Urinary bladder (tissue), 4 donors: Measurements from ENCODE around the gene TBC1D4. TPM values are rescaled to one million over a fixed set of nuclear protein-coding genes. Genes with fewer than 3 reads are reported as not detected.

Experiments
- DNase-seq: peaks from one replicate; pipeline ENCODE4 v3.0.0-alpha.2; 2015; ENCODE audit errors: extremely low spot score
- H3K27ac ChIP-seq: one replicate; pipeline ENCODE4 v1.5.1; 2013; ENCODE audit warnings: low read depth, mild to moderate bottlenecking, moderate library complexity
- H3K36me3 ChIP-seq: one replicate; pipeline ENCODE4 v1.6.1; 2013; ENCODE audit warnings: mild to moderate bottlenecking, moderate library complexity; ENCODE audit not compliant: insufficient read depth
- H3K4me1 ChIP-seq: one replicate; pipeline ENCODE4 v1.6.1; 2013; ENCODE audit warnings: mild to moderate bottlenecking, moderate library complexity; ENCODE audit not compliant: insufficient read depth
- H3K4me3 ChIP-seq: one replicate; pipeline ENCODE4 v1.5.1; 2013; ENCODE audit warnings: low read depth, low read length
- whole genome bisulfite sequencing: extraction: QIAGEN DNeasy Blood & Tissue Kit; methylation state at CpG from one replicate; pipeline ENCODE4 v1.1.7; 2013; 5-methylcytosine and 5-hydroxymethylcytosine counted together
- polyA plus RNA-seq: library from polyadenylated mRNA; stranded (reverse); fragments of 200-250 nt; gene quantifications from one replicate; pipeline ENCODE4 v1.2.3, GENCODE V29; 2013
- total RNA-seq: library from RNA; depleted of rRNA; stranded (reverse); fragments of >200 nt; gene quantifications from one replicate; pipeline ENCODE4 v1.2.3, GENCODE V29; 2014
- donor health status: healthy with polysubstance abuse.
- donor health status: healthy.

TBC1D4 gene
- total and polyA plus RNA-seq, 2 donors, result 5.4 to 28.7 TPM

GRCh38 chr13:75236774-75237173 lies 245.2 kb downstream of the TBC1D4 start:
- WGBS, result 88% methylated on average over 3 of the region's 3 CpGs
- H3K4me1 ChIP-seq, result no peaks in the 10 kb centered on the region

More at GRCh38 chr13:75236774-75237173, 245.2 kb downstream of the TBC1D4 start:
- Histone ChIP-seq H3K4me3 (no peak overlapping the region), H3K27ac (no peak overlapping the region), H3K36me3 (no peaks in the 10 kb centered on the region)
- no peak for DNase-seq

Other genes with a start within 250 kb of the TBC1D4 start
- gene COMMD6, start 55.7 kb upstream of the TBC1D4 start, total RNA-seq, result 124 TPM
- 196 TPM for gene COMMD6, start 55.7 kb upstream of the TBC1D4 start, polyA plus RNA-seq
- 37.2 TPM for gene UCHL3, start 67.6 kb upstream of the TBC1D4 start, total RNA-seq
- gene UCHL3, start 67.6 kb upstream of the TBC1D4 start, polyA plus RNA-seq, result 25.7 TPM
- 79.7 TPM for gene LMO7, start 154.2 kb upstream of the TBC1D4 start, total RNA-seq
- gene LMO7, start 154.2 kb upstream of the TBC1D4 start, polyA plus RNA-seq, result 6.8 TPM